ENCODE results near the gene HOXA2.

DNA sequence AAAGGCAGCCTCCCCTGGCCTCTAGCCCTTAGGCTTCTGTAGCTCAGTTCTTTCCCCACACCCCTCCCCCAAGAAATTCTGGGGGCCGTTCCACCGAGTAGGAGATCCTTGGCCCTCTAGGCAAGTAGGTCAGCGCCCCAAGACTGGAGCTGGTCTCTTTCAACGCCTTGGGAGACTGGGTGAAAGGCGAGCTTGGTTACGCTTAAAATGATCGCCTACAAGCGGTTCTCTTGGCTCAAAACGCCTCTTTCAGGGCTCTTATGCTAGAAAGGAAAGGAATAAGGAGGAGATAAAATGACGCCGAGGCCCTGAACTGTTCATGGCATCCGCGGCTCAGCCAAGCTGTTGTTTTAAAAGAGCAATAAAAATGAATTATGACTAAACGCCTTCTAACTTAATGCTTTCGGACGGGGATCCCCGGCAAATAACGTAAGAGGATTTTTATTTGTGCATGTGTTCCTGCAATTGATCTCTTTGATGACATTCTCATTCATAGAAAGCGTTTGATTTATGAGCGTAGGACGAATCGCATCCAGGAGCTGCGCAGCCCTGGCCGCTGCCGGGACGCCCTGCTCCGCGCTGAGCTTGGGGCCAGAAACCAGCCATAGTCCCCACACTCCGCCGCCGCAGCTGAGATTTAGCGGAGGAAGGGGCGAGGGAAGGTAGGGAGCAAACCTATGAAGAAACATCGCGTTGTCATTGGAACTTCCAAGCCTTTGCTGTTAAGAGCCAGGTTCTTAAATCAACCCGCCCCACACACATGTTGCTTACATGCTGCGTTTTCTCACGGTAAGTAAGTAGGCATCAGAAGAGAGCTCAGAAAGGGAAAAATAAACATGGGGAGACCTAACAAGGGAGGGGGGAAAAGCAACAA, 3.7 kb downstream of the HOXA2 start:
- TF ChIP-seq POLR2A (IDR thresholded peaks at IDR 0.05; ENCODE audit: low read depth, low read length) (no peak), POLR2AphosphoS5 (IDR thresholded peaks at IDR 0.05; ENCODE audit: low read depth, low read length) (no peak), TAF1 (IDR thresholded peaks at IDR 0.05; ENCODE audit: low read depth, low read length) (no peak), SPI1 (IDR thresholded peaks at IDR 0.05; ENCODE audit: low read depth, low read length) (no peak), POU2F2 (IDR thresholded peaks at IDR 0.05; ENCODE audit: low read depth, low read length) (no peak), PAX5 (IDR thresholded peaks at IDR 0.05; ENCODE audit: insufficient read depth, low read length, severe bottlenecking) (no peak)
